ENCODE measurements around the gene STPG1.

The STPG1 gene

DNA sequence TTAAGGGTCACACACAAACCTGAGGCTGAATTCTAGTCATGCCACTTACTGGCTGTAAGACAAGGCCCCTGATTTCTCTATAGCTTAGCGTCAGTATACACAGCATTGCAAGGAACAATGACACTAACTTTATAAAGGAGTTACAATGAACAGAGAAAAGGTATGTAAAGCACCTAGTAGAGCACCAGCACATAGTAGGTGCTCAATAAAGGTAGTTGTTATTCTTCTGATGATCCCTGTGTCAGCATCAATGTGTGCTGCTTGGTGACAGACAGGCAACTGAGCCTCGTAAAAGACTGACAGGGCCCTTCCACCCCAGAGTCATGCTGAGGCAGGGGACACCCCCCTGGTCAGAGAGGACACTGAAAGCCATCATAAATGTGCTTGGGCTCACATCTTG, 51.2 kb downstream of the STPG1 start:
- no peaks in the 10 kb centered on the region for H3F3A ChIP-seq (ENCODE audit: insufficient read depth)
- H3K4me2 ChIP-seq (ENCODE audit: low read depth, low read length, poor library complexity, severe bottlenecking) = no peak overlapping the region
- no peaks in the 10 kb centered on the region for H3K36me3 ChIP-seq (ENCODE audit: low read length)
- no peak for TF ChIP-seq EZH2phosphoT487 (conservative IDR thresholded peaks at IDR 0.05; ENCODE audit: low read length)
- TF ChIP-seq, protein P1, sequence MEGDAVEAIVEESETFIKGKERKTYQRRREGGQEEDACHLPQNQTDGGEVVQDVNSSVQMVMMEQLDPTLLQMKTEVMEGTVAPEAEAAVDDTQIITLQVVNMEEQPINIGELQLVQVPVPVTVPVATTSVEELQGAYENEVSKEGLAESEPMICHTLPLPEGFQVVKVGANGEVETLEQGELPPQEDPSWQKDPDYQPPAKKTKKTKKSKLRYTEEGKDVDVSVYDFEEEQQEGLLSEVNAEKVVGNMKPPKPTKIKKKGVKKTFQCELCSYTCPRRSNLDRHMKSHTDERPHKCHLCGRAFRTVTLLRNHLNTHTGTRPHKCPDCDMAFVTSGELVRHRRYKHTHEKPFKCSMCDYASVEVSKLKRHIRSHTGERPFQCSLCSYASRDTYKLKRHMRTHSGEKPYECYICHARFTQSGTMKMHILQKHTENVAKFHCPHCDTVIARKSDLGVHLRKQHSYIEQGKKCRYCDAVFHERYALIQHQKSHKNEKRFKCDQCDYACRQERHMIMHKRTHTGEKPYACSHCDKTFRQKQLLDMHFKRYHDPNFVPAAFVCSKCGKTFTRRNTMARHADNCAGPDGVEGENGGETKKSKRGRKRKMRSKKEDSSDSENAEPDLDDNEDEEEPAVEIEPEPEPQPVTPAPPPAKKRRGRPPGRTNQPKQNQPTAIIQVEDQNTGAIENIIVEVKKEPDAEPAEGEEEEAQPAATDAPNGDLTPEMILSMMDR (IDR thresholded peaks at IDR 0.05; ENCODE audit: insufficient read depth, low read length, poor library complexity, severe bottlenecking) = no peak
- H3K79me2 ChIP-seq (ENCODE audit: insufficient read depth, low read length) = no peaks in the 10 kb centered on the region
- H4K20me1 ChIP-seq (ENCODE audit: low read depth, low read length) = no peaks in the 10 kb centered on the region
- no peaks in the 10 kb centered on the region for H3K9me3 ChIP-seq (ENCODE audit: insufficient read depth, low read length)
- H3K9ac ChIP-seq (ENCODE audit: low read length) = no peak overlapping the region
- H3K27me3 ChIP-seq (ENCODE audit: low read length) = no peaks in the 10 kb centered on the region
- H3K9me2 ChIP-seq (replicated peaks; ENCODE audit: insufficient read depth, low read length) = no peaks in the 10 kb centered on the region
- no peak overlapping the region for H3K4me3 ChIP-seq (ENCODE audit: insufficient read depth, low read length, poor library complexity, severe bottlenecking)
- H3K27ac ChIP-seq (ENCODE audit: low read depth, low read length) = no peak overlapping the region
- no peak overlapping the region for H2AFZ ChIP-seq (ENCODE audit: low read depth, low read length, severe bottlenecking)

DNA sequence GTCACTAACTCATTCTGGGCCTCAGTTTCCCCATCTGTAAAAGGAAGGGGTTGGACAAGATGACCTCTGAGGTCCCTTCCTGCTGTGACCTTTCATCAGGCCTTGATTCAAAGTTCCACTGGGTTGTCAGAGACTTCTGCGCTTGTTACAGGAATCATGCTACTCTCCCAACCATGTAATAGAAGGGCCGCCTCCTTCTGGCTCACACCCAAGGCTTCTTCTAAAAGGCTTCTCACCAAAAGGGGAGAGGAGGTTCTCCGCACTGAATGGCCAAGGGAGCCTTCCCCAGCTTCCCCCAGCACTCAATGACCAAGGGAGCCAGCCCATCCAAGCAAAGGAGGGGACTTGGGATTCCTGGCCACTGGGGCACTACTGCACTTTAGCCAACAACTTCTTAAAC, 51.8 kb downstream of the STPG1 start:
- TF ChIP-seq EZH2phosphoT487 (conservative IDR thresholded peaks at IDR 0.05; ENCODE audit: low read length) = no peak
- TF ChIP-seq, protein P1 (IDR thresholded peaks at IDR 0.05; ENCODE audit: insufficient read depth, low read length, poor library complexity, severe bottlenecking) = no peak
- Histone ChIP-seq H3K4me2 (ENCODE audit: low read depth, low read length, poor library complexity, severe bottlenecking) (no peak overlapping the region), H3K27me3 (ENCODE audit: low read length) (no peaks in the 10 kb centered on the region), H3F3A (ENCODE audit: insufficient read depth) (no peaks in the 10 kb centered on the region), H4K20me1 (ENCODE audit: low read depth, low read length) (no peaks in the 10 kb centered on the region), H3K79me2 (ENCODE audit: insufficient read depth, low read length) (no peaks in the 10 kb centered on the region), H3K9me3 (ENCODE audit: insufficient read depth, low read length) (no peaks in the 10 kb centered on the region), H3K9ac (ENCODE audit: low read length) (no peak overlapping the region), H3K9me2 (replicated peaks; ENCODE audit: insufficient read depth, low read length) (no peaks in the 10 kb centered on the region), H3K27ac (ENCODE audit: low read depth, low read length) (no peak overlapping the region), H3K36me3 (ENCODE audit: low read length) (no peaks in the 10 kb centered on the region), H3K4me3 (ENCODE audit: insufficient read depth, low read length, poor library complexity, severe bottlenecking) (no peak overlapping the region), H2AFZ (ENCODE audit: low read depth, low read length, severe bottlenecking) (no peak overlapping the region)

DNA sequence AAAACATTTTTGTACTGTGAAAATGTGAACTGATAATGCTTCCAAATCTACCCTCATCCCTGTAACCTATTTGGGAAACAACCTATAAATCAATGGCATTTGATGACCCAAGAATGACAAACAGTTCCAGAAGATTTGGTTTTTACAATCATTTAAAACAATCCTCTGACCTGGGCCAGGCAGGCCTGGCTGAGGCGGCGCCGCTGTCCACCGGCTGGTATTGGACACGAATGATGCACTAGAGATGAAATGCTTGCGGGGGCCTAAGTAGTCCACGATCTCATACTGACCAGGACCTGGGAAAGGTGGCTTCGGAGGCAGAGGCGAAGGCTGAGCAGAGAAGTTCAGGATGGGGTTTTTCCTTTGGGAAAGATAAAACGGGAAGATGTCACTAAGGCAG, 52.9 kb downstream of the STPG1 start:
- no peak for TF ChIP-seq EZH2phosphoT487 (conservative IDR thresholded peaks at IDR 0.05; ENCODE audit: low read length)
- TF ChIP-seq, protein P1 (IDR thresholded peaks at IDR 0.05; ENCODE audit: insufficient read depth, low read length, poor library complexity, severe bottlenecking) = no peak
- Histone ChIP-seq H3F3A (ENCODE audit: insufficient read depth) (no peaks in the 10 kb centered on the region), H3K9me2 (replicated peaks; ENCODE audit: insufficient read depth, low read length) (no peaks in the 10 kb centered on the region), H3K4me3 (ENCODE audit: insufficient read depth, low read length, poor library complexity, severe bottlenecking) (no peak overlapping the region), H3K79me2 (ENCODE audit: insufficient read depth, low read length) (no peaks in the 10 kb centered on the region), H3K9ac (ENCODE audit: low read length) (no peak overlapping the region), H3K4me2 (ENCODE audit: low read depth, low read length, poor library complexity, severe bottlenecking) (no peak overlapping the region), H3K36me3 (ENCODE audit: low read length) (no peaks in the 10 kb centered on the region), H2AFZ (ENCODE audit: low read depth, low read length, severe bottlenecking) (no peak overlapping the region), H4K20me1 (ENCODE audit: low read depth, low read length) (no peaks in the 10 kb centered on the region), H3K9me3 (ENCODE audit: insufficient read depth, low read length) (no peaks in the 10 kb centered on the region), H3K27me3 (ENCODE audit: low read length) (no peaks in the 10 kb centered on the region), H3K27ac (ENCODE audit: low read depth, low read length) (no peak overlapping the region)

Measured in SU-DHL-6 (cell line).